H1 (cell line): ENCODE measurements around the gene EDEM2. TPM values are rescaled to one million over a fixed set of nuclear protein-coding genes. Genes with fewer than 3 reads are reported as not detected.

Experiments
- CTCF ChIA-PET: fragments of 300-600 bp; sonication (Branson Sonifier 250); formaldehyde crosslinking; loops from one replicate; lab custom pipeline; 2021; ENCODE audit not compliant: partially characterized antibody; lab: Charles Lee
- POLR2A ChIA-PET: fragments of 300-600 bp; sonication (Branson Sonifier 250); formaldehyde crosslinking; loops from one replicate; lab custom pipeline; 2021; ENCODE audit warnings: inconsistent platforms; ENCODE audit not compliant: partially characterized antibody; lab: Charles Lee
- DNase-seq, 2 experiments: peaks; one replicate each; pipeline versions ENCODE4 v3.0.0 to v3.0.0-alpha.2; 2010 to 2022; ENCODE audit warnings: low spot score in 2 of 2, low read depth in 1 of 2, mixed read lengths in 1 of 2
- FAIRE-seq: peaks from 2 replicates; lab custom pipeline; 2011; peaks lifted over from hg19 to GRCh38; lab: Jason Lieb, UNC
- H2AFZ ChIP-seq: 2 replicates; pipeline ENCODE4 v1.8.1; 2012; ENCODE audit warnings: low read length, inconsistent platforms
- H2AK5ac ChIP-seq: 2 replicates; pipeline ENCODE4 v1.6.1; 2013; ENCODE audit warnings: low read depth, low read length
- H2BK120ac ChIP-seq: replicated peaks from 2 replicates; pipeline ENCODE3; 2013; ENCODE audit warnings: low read depth, low read length, inconsistent platforms
- H2BK12ac ChIP-seq: 2 replicates; pipeline ENCODE4 v1.6.1; 2013; ENCODE audit warnings: low read depth, low read length
- H2BK15ac ChIP-seq: 2 replicates; pipeline ENCODE4 v1.6.1; 2013; ENCODE audit warnings: low read length
- H2BK20ac ChIP-seq: 2 replicates; pipeline ENCODE4 v1.6.1; 2013; ENCODE audit warnings: low read length
- H2BK5ac ChIP-seq: 2 replicates; pipeline ENCODE4 v1.6.1; 2013; ENCODE audit warnings: low read depth, low read length
- H3K14ac ChIP-seq: 2 replicates; pipeline ENCODE4 v1.6.1; 2013; ENCODE audit warnings: inconsistent platforms; ENCODE audit not compliant: insufficient read length
- H3K18ac ChIP-seq: 2 replicates; pipeline ENCODE4 v1.6.1; 2013; ENCODE audit warnings: low read length; ENCODE audit errors: extremely low read depth
- H3K23ac ChIP-seq: 2 replicates; pipeline ENCODE4 v1.6.1; 2013; ENCODE audit warnings: inconsistent platforms; ENCODE audit not compliant: insufficient read length
- H3K23me2 ChIP-seq: 2 replicates; pipeline ENCODE4 v1.6.1; 2013; ENCODE audit warnings: low read depth, low read length
- H3K27ac ChIP-seq: 2 replicates; pipeline ENCODE4 v1.6.1; 2011; ENCODE audit warnings: low read depth, low read length, inconsistent platforms
- H3K27me3 ChIP-seq, 4 experiments: replicated peaks in 1 of 4; 1 replicate in 1 of 4; 2 replicates in 3 of 4; pipeline versions ENCODE4 v1.6.1 to v1.8.1; 2011 to 2013; ENCODE audit warnings: low read length in 3 of 4, mild to moderate bottlenecking in 3 of 4, inconsistent platforms in 2 of 4, mixed read lengths in 2 of 4, moderate library complexity in 1 of 4; ENCODE audit not compliant: control insufficient read depth in 3 of 4, insufficient read depth in 3 of 4; ENCODE audit errors: extremely low read depth in 1 of 4
- H3K36me3 ChIP-seq, 4 experiments: 2 replicates each; pipeline versions ENCODE4 v1.6.1 to v1.8.1; 2011 to 2013; ENCODE audit warnings: mild to moderate bottlenecking in 4 of 4, low read length in 3 of 4, moderate library complexity in 2 of 4, control low read depth in 1 of 4, inconsistent platforms in 1 of 4; ENCODE audit not compliant: insufficient read depth in 4 of 4, control insufficient read depth in 2 of 4
- H3K4ac ChIP-seq: replicated peaks from 2 replicates; pipeline ENCODE3; 2013; ENCODE audit warnings: low read length, low read depth, mixed read lengths, inconsistent platforms; ENCODE audit not compliant: insufficient read length
- H3K4me1 ChIP-seq, 4 experiments: replicated peaks in 1 of 4; 1 replicate in 1 of 4; 2 replicates in 3 of 4; pipeline versions ENCODE4 v1.6.1 to v1.8.1; 2011 to 2013; ENCODE audit warnings: low read length in 3 of 4, inconsistent platforms in 2 of 4, mixed read lengths in 1 of 4; ENCODE audit not compliant: insufficient read depth in 4 of 4, control insufficient read depth in 3 of 4
- H3K4me2 ChIP-seq, 2 experiments: 2 replicates each; pipeline versions ENCODE4 v1.6.1 to v1.8.1; 2011 to 2013; ENCODE audit warnings: low read depth in 2 of 2, low read length in 2 of 2, control low read depth in 1 of 2, inconsistent platforms in 1 of 2, mild to moderate bottlenecking in 1 of 2; ENCODE audit not compliant: insufficient read depth in 1 of 2
- H3K4me3 ChIP-seq, 4 experiments: fragments of 200-600, 300-600 bp in 1 of 4; sonication (generic), shearing (Covaris generic), sonication (Bioruptor Twin) in 1 of 4; 2 replicates each; pipeline versions ENCODE4 v1.5.1 to v1.8.1; 2011 to 2016; ENCODE audit warnings: low read length in 4 of 4, low read depth in 3 of 4, control low read depth in 2 of 4, inconsistent platforms in 2 of 4, mild to moderate bottlenecking in 2 of 4, mixed read lengths in 1 of 4, moderate library complexity in 1 of 4; ENCODE audit not compliant: insufficient read depth in 2 of 4; ENCODE audit errors: extremely low read depth in 1 of 4
- H3K56ac ChIP-seq: replicated peaks from 2 replicates; pipeline ENCODE3; 2013; ENCODE audit warnings: low read depth, mild to moderate bottlenecking, mixed read lengths, low read length, inconsistent platforms; ENCODE audit not compliant: insufficient read length
- H3K79me1 ChIP-seq: 2 replicates; pipeline ENCODE4 v1.6.1; 2013; ENCODE audit warnings: low read depth, low read length, control low read depth
- H3K79me2 ChIP-seq, 2 experiments: 2 replicates each; pipeline versions ENCODE4 v1.6.1 to v1.8.1; 2012 to 2013; ENCODE audit warnings: low read length in 2 of 2, mild to moderate bottlenecking in 2 of 2, inconsistent platforms in 1 of 2; ENCODE audit not compliant: insufficient read depth in 2 of 2, control insufficient read depth in 1 of 2
- H3K9ac ChIP-seq, 4 experiments: replicated peaks in 1 of 4; 1 replicate in 1 of 4; 2 replicates in 3 of 4; pipeline versions ENCODE4 v1.6.1 to v1.8.1; 2011 to 2013; ENCODE audit warnings: low read depth in 3 of 4, low read length in 3 of 4, control low read depth in 2 of 4, mild to moderate bottlenecking in 2 of 4, moderate library complexity in 2 of 4, inconsistent platforms in 1 of 4; ENCODE audit errors: extremely low read depth in 1 of 4
- H3K9me3 ChIP-seq, 2 experiments: 2 replicates each; pipeline versions ENCODE4 v1.6.1 to v1.8.1; 2012 to 2013; ENCODE audit warnings: mild to moderate bottlenecking in 2 of 2, moderate library complexity in 2 of 2, control low read depth in 1 of 2, inconsistent platforms in 1 of 2, low read depth in 1 of 2, low read length in 1 of 2, mixed read lengths in 1 of 2; ENCODE audit not compliant: insufficient read depth in 2 of 2
- H4K20me1 ChIP-seq, 2 experiments: replicated peaks in 1 of 2; 2 replicates each; pipeline versions ENCODE3 to v1.8.1; 2011 to 2013; ENCODE audit warnings: inconsistent platforms in 2 of 2, low read length in 2 of 2, mild to moderate bottlenecking in 1 of 2; ENCODE audit not compliant: insufficient read depth in 2 of 2, control insufficient read depth in 1 of 2
- H4K5ac ChIP-seq: 2 replicates; pipeline ENCODE4 v1.6.1; 2013; ENCODE audit warnings: low read length, low read depth, mixed read lengths, inconsistent platforms; ENCODE audit not compliant: insufficient read length
- H4K8ac ChIP-seq: 2 replicates; pipeline ENCODE4 v1.8.0; 2013; ENCODE audit warnings: mild to moderate bottlenecking, moderate library complexity, low read length, inconsistent platforms; ENCODE audit not compliant: insufficient read depth; ENCODE audit errors: extremely low read depth
- H4K91ac ChIP-seq: replicated peaks from 2 replicates; pipeline ENCODE3; 2013; ENCODE audit warnings: low read length, mixed read lengths, inconsistent platforms; ENCODE audit not compliant: insufficient read length
- JUN ChIP-seq: IDR thresholded peaks from 2 replicates; pipeline ENCODE4 v1.6.1; 2011; ENCODE audit warnings: low read depth, mild to moderate bottlenecking, improper control_type of control experiment, low read length
- PHF8 ChIP-seq: fragments of 200-600 bp; sonication (generic); conservative IDR thresholded peaks from 2 replicates; pipeline ENCODE4 v1.7.1; 2012; ENCODE audit warnings: low read depth, mild to moderate bottlenecking, inconsistent platforms, low read length, moderate library complexity
- POLR2AphosphoS5 ChIP-seq: IDR thresholded peaks from 2 replicates; pipeline ENCODE4 v1.6.1; 2011; ENCODE audit warnings: low read depth, low read length
- TEAD4 ChIP-seq: IDR thresholded peaks from 2 replicates; pipeline ENCODE4 v1.6.1; 2012; ENCODE audit warnings: low read depth, low read length, inconsistent platforms, mixed read lengths
- WGBS, 2 experiments: shearing (Covaris generic) in 1 of 2; methylation state at CpG; one replicate each; pipeline versions ENCODE4 v1.1.6 to v1.1.7; 2013 to 2015; ENCODE audit warnings: low lambda C conversion rate in 2 of 2, mixed read lengths in 2 of 2, inconsistent platforms in 1 of 2, low coverage in 1 of 2, missing lambda C conversion rate in 1 of 2; ENCODE audit not compliant: insufficient replicate concordance in 2 of 2, insufficient coverage in 1 of 2, insufficient read length in 1 of 2; ENCODE audit errors: extremely low coverage in 1 of 2, missing lambda C conversion rate in 1 of 2; 5-methylcytosine and 5-hydroxymethylcytosine counted together
- polyA plus RNA-seq, 7 experiments: library from polyadenylated mRNA; depleted of rRNA in 3 of 7; stranded (reverse) in 5 of 7; unstranded in 2 of 7; fragments of >200 nt in 5 of 7; fragments of 200-250 nt in 2 of 7; gene quantifications; 1 replicate in 5 of 7; 2 replicates in 1 of 7; 4 replicates in 1 of 7; pipeline versions ENCODE4 v1.2.1 to v1.2.3, GENCODE V29; 2011 to 2013; ENCODE audit warnings: missing spikeins in 2 of 7, mixed read lengths in 2 of 7
- total RNA-seq: library from RNA; stranded (reverse); fragmentation: NEBNext Ultra II Directional; extraction: Animal tissue kit (Norgen Biotek cat#: 25700); gene quantifications from 2 replicates; pipeline ENCODE4 v1.2.1, GENCODE V29; 2021

Gene EDEM2
- total and polyA plus RNA-seq, 2 of the 8 experiments (the other 6 are each of a cell fraction or from before 2014, with no cell fraction given), result 15.2 to 19.6 TPM

DNA sequence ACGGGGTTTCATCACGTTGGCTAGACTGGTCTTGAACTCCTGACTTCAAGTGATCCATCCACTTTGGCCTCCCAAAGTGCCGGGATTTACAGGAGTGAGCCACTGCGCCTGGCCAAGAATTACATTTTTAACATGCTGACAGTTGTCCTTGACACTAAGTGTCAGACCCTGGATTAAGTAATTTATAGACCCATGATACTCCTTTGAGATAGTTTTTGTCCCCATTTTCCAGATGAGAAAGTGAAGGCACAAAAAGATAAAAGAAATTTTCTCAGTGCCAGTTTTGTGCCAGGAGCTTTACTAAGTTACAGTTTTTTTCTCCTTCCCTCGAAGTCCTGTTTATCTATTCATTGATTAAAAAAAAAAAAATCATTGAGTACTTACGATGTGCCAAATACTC is 9.8 kb upstream of the EDEM2 start:
- no peak overlapping the region for H3K9ac ChIP-seq
- WGBS, 2 experiments, result 91% methylated on average over 6 of the region's 6 CpGs; no CpG with 5 or more reads in 1 of the 2 experiments
- H3K79me2 ChIP-seq, result no peaks in the 10 kb centered on the region
- no peak overlapping the region for H2BK12ac ChIP-seq
- H3K23me2 ChIP-seq, result no peaks in the 10 kb centered on the region
- no peak overlapping the region for H3K4ac ChIP-seq
- no peak overlapping the region for H3K4me3 ChIP-seq
- H3K27ac ChIP-seq, result no peak overlapping the region
- no peak overlapping the region for H3K18ac ChIP-seq
- peaks cover 0 to 4% of the 10 kb centered on the region in 2 experiments; a peak in 1 of 4 replicates for H3K9me3 ChIP-seq
- no peak overlapping the region for H2BK15ac ChIP-seq
- no peak overlapping the region for H3K4me2 ChIP-seq
- no peaks in the 10 kb centered on the region for H3K4me1 ChIP-seq
- no peak overlapping the region for H2BK5ac ChIP-seq
- FAIRE-seq, result no peak
- no peak for TF ChIP-seq POLR2AphosphoS5
- no peak for TF ChIP-seq JUN
- no peak for TF ChIP-seq TEAD4
- no peak for TF ChIP-seq PHF8
- TF ChIP-seq, all 59 proteins: peak for 0
- Histone ChIP-seq H2AK5ac (no peak overlapping the region), H4K5ac (no peak overlapping the region), H3K14ac (no peak overlapping the region), H3K23ac (no peak overlapping the region), H4K91ac (no peak overlapping the region), H3K36me3 (no peaks in the 10 kb centered on the region), H2BK20ac (no peak overlapping the region), H4K20me1 (no peaks in the 10 kb centered on the region), H3K27me3 (no peaks in the 10 kb centered on the region), H2BK120ac (no peak overlapping the region), H4K8ac (no peak overlapping the region), H3K56ac (no peak overlapping the region), H3K79me1 (no peaks in the 10 kb centered on the region), H2AFZ (no peak overlapping the region)
- POLR2A ChIA-PET, result no interaction called here
- no peak for DNase-seq
- CTCF ChIA-PET, result interaction anchor here (0.6 kb wide), 1 partner anchor 1149 kb away, joined by 3 read pairs; no protein-coding TSS in a partner anchor
